HepG2 (cell line): ENCODE measurements around the gene HS6ST2. TPM values are rescaled to one million over a fixed set of nuclear protein-coding genes. Genes with fewer than 3 reads are reported as not detected.

Source experiments
- ATAC-seq: fragments of 200-7000 bp; cut with Tn5 transposase; 3 replicates; pipeline ENCODE4 v1.9.1; 2020; ENCODE audit warnings: mild to moderate bottlenecking, moderate library complexity
- BruUV-seq: library from RNA; stranded (reverse); fragments of 400-500 nt; replicated peaks from 2 replicates; lab custom pipeline; 2021; lab: Mats Ljungman, UMichigan
- CTCF ChIA-PET: fragments of 300-600 bp; formaldehyde crosslinking; extraction: SDS; loops from one replicate; lab custom pipeline; 2021; ENCODE audit warnings: low total read pairs, inconsistent platforms, low intra/inter-chr PET ratio; lab: Yijun Ruan, JAX
- POLR2A ChIA-PET: fragments of 350-600 bp; sonication (Branson Sonifier 250); formaldehyde crosslinking; loops from one replicate; lab custom pipeline; 2020; ENCODE audit warnings: antibody characterized with exemption, inconsistent platforms; lab: Yijun Ruan, JAX
- DNase-seq: peaks from one replicate; pipeline ENCODE4 v3.0.0-alpha.2; 2015; ENCODE audit warnings: low spot score
- FAIRE-seq: peaks from 3 replicates; lab custom pipeline; 2011; peaks lifted over from hg19 to GRCh38; lab: Jason Lieb, UNC
- H2AFZ ChIP-seq: one replicate; pipeline ENCODE4 v1.6.1; 2011; ENCODE audit warnings: low read length, inconsistent platforms
- H3K27ac ChIP-seq: fragments of 300-600 bp; 3 replicates; pipeline ENCODE4 v1.8.0; 2011; ENCODE audit warnings: mixed run types, mild to moderate bottlenecking, mixed read lengths, low read length, inconsistent platforms; ENCODE audit not compliant: insufficient read depth; ENCODE audit errors: extremely low read length
- H3K27me3 ChIP-seq, 2 experiments: fragments of 200-600 bp in 1 of 2; 2 replicates in 1 of 2; 3 replicates in 1 of 2; pipeline versions ENCODE4 v1.6.0 to v1.8.0; 2011; ENCODE audit warnings: low read length in 2 of 2, mild to moderate bottlenecking in 2 of 2, moderate library complexity in 2 of 2, inconsistent platforms in 1 of 2; ENCODE audit not compliant: insufficient read depth in 2 of 2, control insufficient read depth in 1 of 2
- H3K36me3 ChIP-seq, 2 experiments: fragments of 200-600 bp in 1 of 2; replicated peaks in 1 of 2; 2 replicates in 1 of 2; 3 replicates in 1 of 2; pipeline versions ENCODE4 v1.5.1 to v1.8.0; 2011; ENCODE audit warnings: low read length in 2 of 2, inconsistent platforms in 1 of 2; ENCODE audit not compliant: insufficient read depth in 2 of 2, control insufficient read depth in 1 of 2
- H3K4me1 ChIP-seq: 2 replicates; pipeline ENCODE4 v1.5.1; 2012; ENCODE audit warnings: low read length, inconsistent platforms; ENCODE audit not compliant: insufficient read depth
- H3K4me2 ChIP-seq: 2 replicates; pipeline ENCODE4 v1.6.0; 2011; ENCODE audit warnings: low read depth, low read length, inconsistent platforms
- H3K4me3 ChIP-seq, 3 experiments: fragments of 200-600 bp in 1 of 3; sonication (generic), shearing (Covaris generic) in 1 of 3; replicated peaks in 1 of 3; 2 replicates each; pipeline ENCODE4 v1.5.1; 2011 to 2016; ENCODE audit warnings: low read length in 3 of 3, inconsistent platforms in 2 of 3, low read depth in 2 of 3, mild to moderate bottlenecking in 2 of 3, control low read depth in 1 of 3, mixed read lengths in 1 of 3; ENCODE audit not compliant: insufficient read depth in 1 of 3
- H3K79me2 ChIP-seq: one replicate; pipeline ENCODE4 v1.6.1; 2011; ENCODE audit warnings: low read length, inconsistent platforms; ENCODE audit not compliant: insufficient read depth
- H3K9ac ChIP-seq: 2 replicates; pipeline ENCODE4 v1.6.0; 2011; ENCODE audit warnings: mild to moderate bottlenecking, low read depth, low read length, inconsistent platforms; ENCODE audit not compliant: insufficient read depth
- H3K9me3 ChIP-seq: 2 replicates; pipeline ENCODE4 v1.5.1; 2012; ENCODE audit warnings: mild to moderate bottlenecking, low read length
- H4K20me1 ChIP-seq: 2 replicates; pipeline ENCODE4 v1.6.0; 2011; ENCODE audit warnings: inconsistent platforms, mild to moderate bottlenecking, low read length, moderate library complexity; ENCODE audit not compliant: insufficient read depth
- MAFK ChIP-seq, 2 experiments: IDR thresholded peaks in 1 of 2; conservative IDR thresholded peaks in 1 of 2; 2 replicates each; pipeline ENCODE4 v1.6.1; 2011; ENCODE audit warnings: improper control_type of control experiment in 2 of 2, low read length in 2 of 2
- MYC ChIP-seq: sonication (generic); formaldehyde crosslinking; IDR thresholded peaks from 2 replicates; pipeline ENCODE4 v1.9.0; 2021; ENCODE audit warnings: missing genetic modification reagents, borderline replicate concordance
- NFIC ChIP-seq: IDR thresholded peaks from 2 replicates; pipeline ENCODE4 v1.6.1; 2012; ENCODE audit warnings: mild to moderate bottlenecking, low read length, inconsistent platforms
- NR2F1 ChIP-seq, 2 experiments: fragments of 450-650 bp in 1 of 2; formaldehyde crosslinking in 1 of 2; IDR thresholded peaks; 2 replicates each; pipeline versions ENCODE4 v1.5.0 to v1.6.1; 2016 to 2020; ENCODE audit warnings: mild to moderate bottlenecking in 1 of 2, missing compliant biosample characterization in 1 of 2, missing genetic modification reagents in 1 of 2, moderate library complexity in 1 of 2
- SIN3A ChIP-seq: IDR thresholded peaks from 2 replicates; pipeline ENCODE4 v1.6.1; 2011; ENCODE audit warnings: low read depth, mild to moderate bottlenecking, control low read depth, low read length, borderline replicate concordance
- SNRNP70 ChIP-seq: fragments of 200-400 bp; formaldehyde crosslinking; IDR thresholded peaks from 2 replicates; pipeline ENCODE4 v1.6.1; 2017; ENCODE audit warnings: mild to moderate bottlenecking, low read depth, low read length, moderate library complexity
- SOX6 ChIP-seq, 2 experiments: fragments of 450-650 bp in 1 of 2; sonication (generic) in 1 of 2; formaldehyde crosslinking in 1 of 2; IDR thresholded peaks; 2 replicates each; pipeline versions ENCODE4 v1.4.0 to v1.6.1; 2017 to 2020; ENCODE audit warnings: antibody characterized with exemption in 1 of 2, mild to moderate bottlenecking in 1 of 2, missing genetic modification reagents in 1 of 2
- ZNF468 ChIP-seq: sonication (generic); formaldehyde crosslinking; IDR thresholded peaks from 2 replicates; pipeline ENCODE4 v1.8.0; 2022; ENCODE audit warnings: mild to moderate bottlenecking, moderate library complexity, missing genetic modification reagents
- ZNF713 ChIP-seq: sonication (generic); formaldehyde crosslinking; IDR thresholded peaks from 2 replicates; pipeline ENCODE4 v1.4.0; 2020; ENCODE audit warnings: mild to moderate bottlenecking, missing genetic modification reagents
- ZNF781 ChIP-seq: sonication (generic); formaldehyde crosslinking; IDR thresholded peaks from 2 replicates; pipeline ENCODE4 v1.5.1; 2020; ENCODE audit warnings: borderline replicate concordance, mild to moderate bottlenecking, missing genetic modification reagents; ENCODE audit errors: not compliant biosample characterization
- ZNF792 ChIP-seq: IDR thresholded peaks from 2 replicates; pipeline ENCODE4 v1.6.1; 2016
- ZNF839 ChIP-seq: sonication (generic); formaldehyde crosslinking; IDR thresholded peaks from 2 replicates; pipeline ENCODE4 v1.4.0; 2020; ENCODE audit warnings: missing genetic modification reagents, mild to moderate bottlenecking, borderline replicate concordance
- ZNF841 ChIP-seq: sonication (generic); formaldehyde crosslinking; IDR thresholded peaks from 2 replicates; pipeline ENCODE4 v1.8.1; 2023; ENCODE audit warnings: missing genetic modification reagents, borderline replicate concordance
- ZSCAN20 ChIP-seq: sonication (generic); formaldehyde crosslinking; IDR thresholded peaks from 2 replicates; pipeline ENCODE4 v1.4.0; 2020; ENCODE audit warnings: missing genetic modification reagents, mild to moderate bottlenecking, borderline replicate concordance
- in situ Hi-C: cut with HindIII; loops from 2 replicates; pipeline ENCODE4 v1.10.0; 2017; ENCODE audit warnings: low pct_unique_long_range_greater_than_20kb; ENCODE audit not compliant: extremely low pct_ligation_motif_present
- intact Hi-C: fragments of 100-400 bp; cut with micrococcal nuclease; formaldehyde crosslinking; loops from one replicate; pipeline ENCODE4 v1.10.0; 2022; ENCODE audit not compliant: unreplicated experiment
- polyA plus RNA-seq, 8 experiments: library from polyadenylated mRNA; depleted of rRNA in 3 of 8; stranded (reverse) in 7 of 8; unstranded in 1 of 8; fragments of >200 nt; fragmentation: Illumina TruSeq in 4 of 8; extraction: Trizol in 4 of 8; gene quantifications; 2 replicates each; pipeline versions ENCODE4 v1.2.1 to v1.2.3, GENCODE V29; 2011 to 2016; ENCODE audit warnings: low read depth in 4 of 8, missing spikeins in 1 of 8, mixed read lengths in 1 of 8; ENCODE audit not compliant: insufficient read depth in 1 of 8
- total RNA-seq, 5 experiments: library from RNA; depleted of rRNA; stranded (reverse); fragments of >200 nt; fragmentation: Illumina TruSeq; extraction: Trizol; gene quantifications; 2 replicates each; pipeline ENCODE4 v1.2.3, GENCODE V29; 2016; ENCODE audit warnings: low read depth in 1 of 5
- TF ChIP-seq, protein P1 (sequence below): sonication (generic); formaldehyde crosslinking; IDR thresholded peaks from 2 replicates; pipeline ENCODE4 v1.9.0; 2022; ENCODE audit warnings: missing genetic modification reagents, mild to moderate bottlenecking, borderline replicate concordance

Gene HS6ST2
- total and polyA plus RNA-seq, 2 of the 13 experiments (the other 11 are each of a cell fraction or from before 2014, with no cell fraction given) = 0.05 TPM; not detected in 1

DNA sequence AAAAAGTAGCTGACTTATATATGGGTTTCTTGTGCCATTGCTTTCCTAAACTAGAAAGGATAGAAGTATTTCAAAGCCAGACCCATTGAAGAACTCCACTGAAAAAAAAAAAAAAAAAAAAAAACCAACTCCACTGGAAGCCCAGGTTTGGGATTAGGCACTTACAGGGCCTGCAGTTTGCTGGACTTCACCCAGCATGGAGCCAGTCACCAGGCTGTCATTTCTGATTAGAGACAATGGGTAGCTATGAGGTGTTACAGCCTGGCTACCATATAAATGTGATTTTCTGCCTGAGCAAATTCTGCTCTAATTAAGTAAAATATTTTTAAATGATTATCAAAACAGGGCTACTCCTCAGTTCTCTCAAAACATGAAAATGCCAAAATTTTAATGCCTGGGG lies 49.5 kb downstream of the HS6ST2 start:
- Histone ChIP-seq H3K9ac (no peak overlapping the region), H3K27ac (no peak overlapping the region), H3K4me2 (no peak overlapping the region), H3K4me1 (no peaks in the 10 kb centered on the region), H3K9me3 (no peaks in the 10 kb centered on the region), H3K27me3 (no peaks in the 10 kb centered on the region), H2AFZ (no peak overlapping the region), H3K4me3 (no peak overlapping the region), H3K79me2 (no peaks in the 10 kb centered on the region), H3K36me3 (no peaks in the 10 kb centered on the region), H4K20me1 (no peaks in the 10 kb centered on the region)
- no peak for ATAC-seq
- intact Hi-C loops (no loop called here), in situ Hi-C loops (no loop called here)
- ChIA-PET CTCF (no interaction called here), POLR2A (no interaction called here)
- TF ChIP-seq NFIC (no peak), ZNF468 (CRISPR knock-in tag) (no peak), NR2F1 (CRISPR knock-in tag; IDR thresholded peaks at IDR 0.05) (no peak), ZSCAN20 (no peak), SOX6 (IDR thresholded peaks at IDR 0.05) (no peak), SOX6 (CRISPR knock-in tag; IDR thresholded peaks at IDR 0.05) (no peak), SIN3A (no peak), MYC (CRISPR knock-in tag) (no peak), ZNF792 (CRISPR knock-in tag) (no peak), SNRNP70 (no peak), ZNF841 (no peak), ZNF713 (CRISPR knock-in tag) (no peak), MAFK (conservative IDR thresholded peaks at IDR 0.05 in 1 of 2, IDR thresholded peaks at IDR 0.05 in 1 of 2; ENCODE audit: low read length in 2 of 2) (no peak), ZNF781 (CRISPR knock-in tag) (no peak), ZNF839 (no peak)
- TF ChIP-seq, protein P1, sequence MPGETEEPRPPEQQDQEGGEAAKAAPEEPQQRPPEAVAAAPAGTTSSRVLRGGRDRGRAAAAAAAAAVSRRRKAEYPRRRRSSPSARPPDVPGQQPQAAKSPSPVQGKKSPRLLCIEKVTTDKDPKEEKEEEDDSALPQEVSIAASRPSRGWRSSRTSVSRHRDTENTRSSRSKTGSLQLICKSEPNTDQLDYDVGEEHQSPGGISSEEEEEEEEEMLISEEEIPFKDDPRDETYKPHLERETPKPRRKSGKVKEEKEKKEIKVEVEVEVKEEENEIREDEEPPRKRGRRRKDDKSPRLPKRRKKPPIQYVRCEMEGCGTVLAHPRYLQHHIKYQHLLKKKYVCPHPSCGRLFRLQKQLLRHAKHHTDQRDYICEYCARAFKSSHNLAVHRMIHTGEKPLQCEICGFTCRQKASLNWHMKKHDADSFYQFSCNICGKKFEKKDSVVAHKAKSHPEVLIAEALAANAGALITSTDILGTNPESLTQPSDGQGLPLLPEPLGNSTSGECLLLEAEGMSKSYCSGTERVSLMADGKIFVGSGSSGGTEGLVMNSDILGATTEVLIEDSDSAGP (CRISPR knock-in tag) = no peak
- DNase-seq = no peak
- no TSS peak for BruUV-seq
- FAIRE-seq = no peak
